Right renal pelvis (tissue), 4 donors: Measurements from ENCODE around the gene TXNRD2. TPM values are rescaled to one million over a fixed set of nuclear protein-coding genes. Genes with fewer than 3 reads are reported as not detected.
"Not testable (repeated sequence)": the region's sequence is repeated elsewhere in the genome, so short reads cannot be mapped to it uniquely, and the experiment has no call there.

Experiments
- DNase-seq, 4 donors: peaks; one replicate each; pipeline ENCODE4 v3.0.0-alpha.2; 2013; ENCODE audit warnings: low read depth in 4 of 4, low spot score in 3 of 4, missing footprints in 1 of 4
- polyA plus RNA-seq, 4 donors: library from polyadenylated mRNA; unstranded; fragments of 120-200 nt; gene quantifications; one replicate each; pipeline ENCODE4 v1.2.1, GENCODE V29; 2013; ENCODE audit not compliant: insufficient read length in 4 of 4

TXNRD2 gene
- polyA plus RNA-seq, 4 donors = 23.3 to 28.0 (median 24.4) TPM

GRCh38 chr22:19840059-19840458, 101.6 kb downstream of the TXNRD2 start:
- DNase-seq = no peak

- DNase-seq = no peak
Measured at GRCh38 chr22:19837915-19838314, 103.7 kb downstream of the TXNRD2 start.

GRCh38 chr22:19836512-19836911, 105.1 kb downstream of the TXNRD2 start:
- DNase-seq = no peak

GRCh38 chr22:19834599-19834998, 107.0 kb downstream of the TXNRD2 start:
- no peak for DNase-seq

- not testable (repeated sequence) for DNase-seq
Measured at GRCh38 chr22:19833327-19833726, 108.3 kb downstream of the TXNRD2 start.

GRCh38 chr22:19832476-19833108, 109.0 kb downstream of the TXNRD2 start:
- no peak for DNase-seq

- DNase-seq = not testable (repeated sequence)
Measured at GRCh38 chr22:19831979-19832378, 109.6 kb downstream of the TXNRD2 start.

- no peak for DNase-seq
Measured at GRCh38 chr22:19831016-19831415, 110.6 kb downstream of the TXNRD2 start.

GRCh38 chr22:19828035-19828401, 113.6 kb downstream of the TXNRD2 start:
- no peak for DNase-seq

- no peak for DNase-seq
Measured at GRCh38 chr22:19827341-19828034, 114.1 kb downstream of the TXNRD2 start.

- no peak for DNase-seq
Measured at GRCh38 chr22:19826619-19826950, 115.0 kb downstream of the TXNRD2 start.

GRCh38 chr22:19825904-19826618, 115.6 kb downstream of the TXNRD2 start:
- DNase-seq = no peak

Other genes starting within 250 kb of the TXNRD2 start
- 10 to 100 TPM; 33.6 to 37.5 (median 34.6) TPM for gene SEPTIN5, start 227.3 kb downstream of the TXNRD2 start, polyA plus RNA-seq
- gene GP1BB, start 218.3 kb downstream of the TXNRD2 start, polyA plus RNA-seq = 1 to 10 TPM; 4.1 to 5.9 (median 4.7) TPM
- under 1 TPM; 0.19 to 0.79 (median 0.30) TPM for gene TBX1, start 181.0 kb downstream of the TXNRD2 start, polyA plus RNA-seq
- gene GNB1L, start 86.9 kb downstream of the TXNRD2 start, polyA plus RNA-seq = 1 to 10 TPM; 3.2 to 7.9 (median 3.8) TPM
- 10 to 100 TPM; 19.4 to 23.8 (median 22.4) TPM for gene RTL10, start 86.9 kb downstream of the TXNRD2 start, polyA plus RNA-seq
- 100 to 1,000 TPM; 102 to 144 (median 105) TPM for gene COMT, start within 50 bp of the TXNRD2 start, polyA plus RNA-seq
- 10 to 100 TPM; 18.0 to 31.2 (median 20.2) TPM for gene ARVCF, start 75.0 kb upstream of the TXNRD2 start, polyA plus RNA-seq
- gene TANGO2, start 79.3 kb upstream of the TXNRD2 start, polyA plus RNA-seq = 10 to 100 TPM in 3 of 4 donors, 1 to 10 TPM in 1; 9.4 to 14.4 (median 10.8) TPM
- gene DGCR8, start 138.4 kb upstream of the TXNRD2 start, polyA plus RNA-seq = 10 to 100 TPM; 39.2 to 48.4 (median 40.9) TPM
- gene RANBP1, start 174.3 kb upstream of the TXNRD2 start, polyA plus RNA-seq = 100 to 1,000 TPM; 182 to 199 (median 190) TPM
- gene TRMT2A, start 175.4 kb upstream of the TXNRD2 start, polyA plus RNA-seq = 10 to 100 TPM; 44.9 to 58.1 (median 48.8) TPM
- gene ZDHHC8, start 190.0 kb upstream of the TXNRD2 start, polyA plus RNA-seq = 10 to 100 TPM; 34.7 to 55.9 (median 40.9) TPM
- gene CCDC188, start 209.2 kb upstream of the TXNRD2 start, polyA plus RNA-seq = under 1 TPM; 0.53 to 0.93 (median 0.76) TPM